GM23338 (cell line): Measurements from ENCODE around the gene CELSR1. TPM values are rescaled to one million over a fixed set of nuclear protein-coding genes. Genes with fewer than 3 reads are reported as not detected.

Experiments
- ATAC-seq: fragments of 200-7000 bp; cut with Tn5 transposase; 3 replicates; pipeline ENCODE4 v1.9.1; 2020
- DNase-seq: peaks from one replicate; pipeline ENCODE4 v3.0.0-alpha.2; 2015; ENCODE audit warnings: low spot score
- H2AFZ ChIP-seq: fragments of 200-600 bp; sonication (generic); 2 replicates; pipeline ENCODE4 v1.8.0; 2016; ENCODE audit warnings: antibody characterized with exemption, mild to moderate bottlenecking, moderate library complexity
- H3F3A ChIP-seq: fragments of 200-600 bp; sonication (generic); replicated peaks from 2 replicates; pipeline ENCODE4 v1.8.0; 2017; ENCODE audit warnings: antibody characterized with exemption, mixed run types, low read depth
- H3K27ac ChIP-seq: fragments of 200-600 bp; sonication (generic); 2 replicates; pipeline ENCODE4 v1.6.1; 2016; ENCODE audit warnings: low read depth
- H3K27me3 ChIP-seq: fragments of 200-600 bp; sonication (generic); 2 replicates; pipeline ENCODE4 v1.8.0; 2016; ENCODE audit warnings: mild to moderate bottlenecking, mixed run types, moderate library complexity; ENCODE audit not compliant: insufficient read depth
- H3K36me3 ChIP-seq: fragments of 200-600 bp; sonication (generic); 2 replicates; pipeline ENCODE4 v1.8.0; 2016; ENCODE audit warnings: mild to moderate bottlenecking; ENCODE audit not compliant: insufficient read depth
- H3K4me1 ChIP-seq: fragments of 200-600 bp; sonication (generic); 2 replicates; pipeline ENCODE4 v1.8.0; 2016; ENCODE audit warnings: mild to moderate bottlenecking, moderate library complexity; ENCODE audit not compliant: insufficient read depth
- H3K4me2 ChIP-seq: fragments of 200-600 bp; sonication (generic); 2 replicates; pipeline ENCODE4 v1.7.1; 2017; ENCODE audit warnings: mixed run types
- H3K4me3 ChIP-seq: fragments of 200-600 bp; sonication (generic); 2 replicates; pipeline ENCODE4 v1.6.1; 2016; ENCODE audit warnings: mixed run types
- H3K79me2 ChIP-seq: fragments of 200-600 bp; sonication (generic); replicated peaks from 2 replicates; pipeline ENCODE4 v1.8.0; 2017; ENCODE audit warnings: mild to moderate bottlenecking; ENCODE audit not compliant: insufficient read depth
- H3K9me2 ChIP-seq: fragments of 200-600 bp; sonication (generic); 2 replicates; pipeline ENCODE4 v1.8.0; 2017; ENCODE audit not compliant: insufficient read depth
- H4K20me1 ChIP-seq: fragments of 200-600 bp; sonication (generic); replicated peaks from 2 replicates; pipeline ENCODE4 v1.8.0; 2017; ENCODE audit warnings: mild to moderate bottlenecking; ENCODE audit not compliant: insufficient read depth
- H3K27ac Mint-ChIP-seq: 2 replicates; pipeline ENCODE4 v1.8.0; 2020; ENCODE audit warnings: inconsistent platforms, mild to moderate bottlenecking, moderate library complexity, mixed read lengths
- H3K27me3 Mint-ChIP-seq: 3 replicates; pipeline ENCODE4 v1.8.0; 2022; ENCODE audit warnings: low read depth, mild to moderate bottlenecking, moderate library complexity, mixed read lengths, inconsistent platforms; ENCODE audit not compliant: insufficient read depth, poor library complexity
- H3K36me3 Mint-ChIP-seq: 3 replicates; pipeline ENCODE4 v1.8.0; 2021; ENCODE audit warnings: low read depth, mild to moderate bottlenecking, inconsistent platforms, moderate library complexity, mixed read lengths
- H3K4me1 Mint-ChIP-seq: 3 replicates; pipeline ENCODE4 v1.8.0; 2020; ENCODE audit warnings: mild to moderate bottlenecking, inconsistent platforms, mixed read lengths
- H3K4me3 Mint-ChIP-seq: 3 replicates; pipeline ENCODE4 v1.8.0; 2021; ENCODE audit warnings: moderate library complexity, mild to moderate bottlenecking, inconsistent platforms, mixed read lengths
- H3K9me3 Mint-ChIP-seq: 3 replicates; pipeline ENCODE4 v1.8.0; 2020; ENCODE audit warnings: moderate library complexity, mild to moderate bottlenecking, inconsistent platforms, mixed read lengths
- CREB1 ChIP-seq: fragments of 250-450 bp; sonication (Bioruptor Pico); IDR thresholded peaks from 2 replicates; pipeline ENCODE4 v1.5.0; 2020; ENCODE audit warnings: low read depth, mild to moderate bottlenecking, moderate library complexity
- CTCF ChIP-seq, 2 experiments: fragments of 200-600 bp in 1 of 2; sonication (generic) in 1 of 2; conservative IDR thresholded peaks; 2 replicates each; pipeline versions ENCODE4 v1.5.1 to v1.6.1; 2016 to 2017; ENCODE audit warnings: antibody characterized with exemption in 2 of 2, low read depth in 2 of 2, mild to moderate bottlenecking in 2 of 2, moderate library complexity in 1 of 2
- EZH2 ChIP-seq: fragments of 200-600 bp; sonication (generic); IDR thresholded peaks from one replicate; pipeline ENCODE4 v1.8.0; 2017; ENCODE audit warnings: antibody characterized with exemption, mild to moderate bottlenecking, low read depth; ENCODE audit not compliant: unreplicated experiment
- EZH2phosphoT487 ChIP-seq: fragments of 200-600 bp; sonication (generic); IDR thresholded peaks from one replicate; pipeline ENCODE4 v1.8.1; 2018; ENCODE audit warnings: antibody characterized with exemption; ENCODE audit not compliant: unreplicated experiment
- JUNB ChIP-seq: IDR thresholded peaks from one replicate; pipeline ENCODE4 v1.6.1; 2016; ENCODE audit warnings: antibody characterized with exemption; ENCODE audit not compliant: unreplicated experiment
- NANOG ChIP-seq: IDR thresholded peaks from 2 replicates; pipeline ENCODE4 v1.6.1; 2016; ENCODE audit warnings: antibody characterized with exemption, borderline replicate concordance
- POLR2AphosphoS5 ChIP-seq: IDR thresholded peaks from 2 replicates; pipeline ENCODE4 v1.6.1; 2016; ENCODE audit warnings: antibody characterized with exemption, low read depth
- STAT1 ChIP-seq: IDR thresholded peaks from one replicate; pipeline ENCODE4 v1.6.1; 2016; ENCODE audit warnings: antibody characterized with exemption; ENCODE audit not compliant: unreplicated experiment
- ZNF114 ChIP-seq: fragments of 250-450 bp; sonication (Bioruptor Pico); IDR thresholded peaks from 2 replicates; pipeline ENCODE4 v1.5.0; 2020; ENCODE audit warnings: mild to moderate bottlenecking, moderate library complexity
- ZNF331 ChIP-seq: fragments of 250-450 bp; sonication (Bioruptor Pico); IDR thresholded peaks from 2 replicates; pipeline ENCODE4 v1.5.0; 2020; ENCODE audit warnings: low read depth, mild to moderate bottlenecking, moderate library complexity
- polyA plus RNA-seq: library from polyadenylated mRNA; unstranded; fragments of >200 nt; fragmentation: Nextera tagmentation; extraction: Ambion mirVana; gene quantifications from 2 replicates; pipeline ENCODE4 v1.2.1, GENCODE V29; 2016
- total RNA-seq: library from RNA; depleted of rRNA; stranded (reverse); fragments of >200 nt; shearing (Covaris generic); gene quantifications from 2 replicates; pipeline ENCODE4 v1.2.3, GENCODE V29; 2014
- TF ChIP-seq, protein P1 (sequence below): fragments of 250-450 bp; sonication (Bioruptor Pico); IDR thresholded peaks from 2 replicates; pipeline ENCODE4 v1.5.0; 2020; ENCODE audit warnings: mild to moderate bottlenecking, moderate library complexity
- TF ChIP-seq, protein P2 (sequence below): IDR thresholded peaks from one replicate; pipeline ENCODE4 v1.6.1; 2018; ENCODE audit warnings: antibody characterized with exemption; ENCODE audit not compliant: unreplicated experiment

CELSR1 gene
- total and polyA plus RNA-seq, 2 experiments from 2014 or later = 4.8 to 20.4 TPM

GRCh38 chr22:46458525-46458924, 78.9 kb downstream of the CELSR1 start (continued):
- no peak for TF ChIP-seq CTCF (conservative IDR thresholded peaks at IDR 0.05; ENCODE audit: low read depth in 2 of 2)
- no peak for TF ChIP-seq POLR2AphosphoS5
- TF ChIP-seq EZH2phosphoT487 = no peak
- TF ChIP-seq ZNF114 (CRISPR knock-in tag) = no peak
- no peak for TF ChIP-seq STAT1

DNA sequence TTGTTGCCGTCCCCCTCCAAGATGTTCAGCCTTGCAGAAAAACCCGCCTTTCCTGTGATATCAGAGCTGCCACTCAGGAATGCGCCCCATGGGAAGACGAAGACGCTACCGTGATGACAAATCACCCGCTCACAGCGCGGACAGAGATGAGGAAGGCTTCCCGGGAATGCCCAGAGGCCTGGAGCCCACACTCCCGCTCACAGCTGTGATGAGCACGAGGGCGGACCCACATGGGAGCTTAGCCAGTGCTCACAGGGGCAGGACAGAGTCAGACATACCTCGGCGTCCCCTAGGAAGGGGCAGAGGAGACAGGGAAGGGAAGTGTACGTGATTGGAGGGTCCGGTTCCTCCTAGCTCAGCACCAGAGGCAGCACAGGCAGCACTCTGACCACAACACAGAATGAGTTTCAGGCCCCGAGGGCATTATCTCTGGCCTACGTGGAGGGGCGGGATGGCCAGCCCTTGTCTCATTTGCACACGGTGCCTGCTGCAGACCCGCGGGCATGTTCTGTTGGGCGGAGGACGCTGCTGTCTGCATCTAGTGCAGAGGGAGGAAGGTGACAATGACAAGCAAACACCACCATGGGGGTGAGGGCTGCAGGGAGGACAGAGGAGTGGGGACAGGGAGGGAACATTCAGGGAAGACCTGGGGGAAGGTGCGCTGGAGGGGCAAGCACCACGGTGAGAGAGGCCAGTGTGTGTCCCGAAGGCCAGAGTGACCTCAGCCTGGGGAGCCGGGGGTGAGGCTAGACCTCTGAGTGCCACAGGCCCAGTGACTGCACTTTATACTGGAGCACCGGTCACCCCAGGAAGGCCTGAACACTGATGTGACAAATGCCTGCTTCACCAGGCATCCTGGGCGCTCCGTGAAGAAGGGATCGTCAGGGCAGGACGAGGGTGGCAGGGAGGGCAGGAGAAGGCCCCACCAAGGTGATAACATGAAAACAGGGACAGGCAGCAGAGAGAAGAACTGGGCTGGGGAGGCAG, 79.6 kb downstream of the CELSR1 start:
- H3K4me3 Mint-ChIP-seq = no peak overlapping the region
- Histone ChIP-seq H3K9me2 (no peaks in the 10 kb centered on the region), H3K4me2 (no peak overlapping the region), H3K27me3 (no peaks in the 10 kb centered on the region), H3K36me3 (no peaks in the 10 kb centered on the region), H3K4me1 (no peaks in the 10 kb centered on the region), H4K20me1 (no peaks in the 10 kb centered on the region), H2AFZ (no peak overlapping the region), H3K79me2 (no peaks in the 10 kb centered on the region), H3K4me3 (no peak overlapping the region), H3K27ac (no peak overlapping the region), H3F3A (no peaks in the 10 kb centered on the region)
- H3K36me3 Mint-ChIP-seq = 0 out of 3 replicates have a peak, but pooled peaks cover 3% of the 10 kb centered on the region
- peaks cover 10% of the 10 kb centered on the region for H3K4me1 Mint-ChIP-seq
- TF ChIP-seq JUNB = no peak
- TF ChIP-seq CREB1 (CRISPR knock-in tag) = no peak
- TF ChIP-seq, protein P1, sequence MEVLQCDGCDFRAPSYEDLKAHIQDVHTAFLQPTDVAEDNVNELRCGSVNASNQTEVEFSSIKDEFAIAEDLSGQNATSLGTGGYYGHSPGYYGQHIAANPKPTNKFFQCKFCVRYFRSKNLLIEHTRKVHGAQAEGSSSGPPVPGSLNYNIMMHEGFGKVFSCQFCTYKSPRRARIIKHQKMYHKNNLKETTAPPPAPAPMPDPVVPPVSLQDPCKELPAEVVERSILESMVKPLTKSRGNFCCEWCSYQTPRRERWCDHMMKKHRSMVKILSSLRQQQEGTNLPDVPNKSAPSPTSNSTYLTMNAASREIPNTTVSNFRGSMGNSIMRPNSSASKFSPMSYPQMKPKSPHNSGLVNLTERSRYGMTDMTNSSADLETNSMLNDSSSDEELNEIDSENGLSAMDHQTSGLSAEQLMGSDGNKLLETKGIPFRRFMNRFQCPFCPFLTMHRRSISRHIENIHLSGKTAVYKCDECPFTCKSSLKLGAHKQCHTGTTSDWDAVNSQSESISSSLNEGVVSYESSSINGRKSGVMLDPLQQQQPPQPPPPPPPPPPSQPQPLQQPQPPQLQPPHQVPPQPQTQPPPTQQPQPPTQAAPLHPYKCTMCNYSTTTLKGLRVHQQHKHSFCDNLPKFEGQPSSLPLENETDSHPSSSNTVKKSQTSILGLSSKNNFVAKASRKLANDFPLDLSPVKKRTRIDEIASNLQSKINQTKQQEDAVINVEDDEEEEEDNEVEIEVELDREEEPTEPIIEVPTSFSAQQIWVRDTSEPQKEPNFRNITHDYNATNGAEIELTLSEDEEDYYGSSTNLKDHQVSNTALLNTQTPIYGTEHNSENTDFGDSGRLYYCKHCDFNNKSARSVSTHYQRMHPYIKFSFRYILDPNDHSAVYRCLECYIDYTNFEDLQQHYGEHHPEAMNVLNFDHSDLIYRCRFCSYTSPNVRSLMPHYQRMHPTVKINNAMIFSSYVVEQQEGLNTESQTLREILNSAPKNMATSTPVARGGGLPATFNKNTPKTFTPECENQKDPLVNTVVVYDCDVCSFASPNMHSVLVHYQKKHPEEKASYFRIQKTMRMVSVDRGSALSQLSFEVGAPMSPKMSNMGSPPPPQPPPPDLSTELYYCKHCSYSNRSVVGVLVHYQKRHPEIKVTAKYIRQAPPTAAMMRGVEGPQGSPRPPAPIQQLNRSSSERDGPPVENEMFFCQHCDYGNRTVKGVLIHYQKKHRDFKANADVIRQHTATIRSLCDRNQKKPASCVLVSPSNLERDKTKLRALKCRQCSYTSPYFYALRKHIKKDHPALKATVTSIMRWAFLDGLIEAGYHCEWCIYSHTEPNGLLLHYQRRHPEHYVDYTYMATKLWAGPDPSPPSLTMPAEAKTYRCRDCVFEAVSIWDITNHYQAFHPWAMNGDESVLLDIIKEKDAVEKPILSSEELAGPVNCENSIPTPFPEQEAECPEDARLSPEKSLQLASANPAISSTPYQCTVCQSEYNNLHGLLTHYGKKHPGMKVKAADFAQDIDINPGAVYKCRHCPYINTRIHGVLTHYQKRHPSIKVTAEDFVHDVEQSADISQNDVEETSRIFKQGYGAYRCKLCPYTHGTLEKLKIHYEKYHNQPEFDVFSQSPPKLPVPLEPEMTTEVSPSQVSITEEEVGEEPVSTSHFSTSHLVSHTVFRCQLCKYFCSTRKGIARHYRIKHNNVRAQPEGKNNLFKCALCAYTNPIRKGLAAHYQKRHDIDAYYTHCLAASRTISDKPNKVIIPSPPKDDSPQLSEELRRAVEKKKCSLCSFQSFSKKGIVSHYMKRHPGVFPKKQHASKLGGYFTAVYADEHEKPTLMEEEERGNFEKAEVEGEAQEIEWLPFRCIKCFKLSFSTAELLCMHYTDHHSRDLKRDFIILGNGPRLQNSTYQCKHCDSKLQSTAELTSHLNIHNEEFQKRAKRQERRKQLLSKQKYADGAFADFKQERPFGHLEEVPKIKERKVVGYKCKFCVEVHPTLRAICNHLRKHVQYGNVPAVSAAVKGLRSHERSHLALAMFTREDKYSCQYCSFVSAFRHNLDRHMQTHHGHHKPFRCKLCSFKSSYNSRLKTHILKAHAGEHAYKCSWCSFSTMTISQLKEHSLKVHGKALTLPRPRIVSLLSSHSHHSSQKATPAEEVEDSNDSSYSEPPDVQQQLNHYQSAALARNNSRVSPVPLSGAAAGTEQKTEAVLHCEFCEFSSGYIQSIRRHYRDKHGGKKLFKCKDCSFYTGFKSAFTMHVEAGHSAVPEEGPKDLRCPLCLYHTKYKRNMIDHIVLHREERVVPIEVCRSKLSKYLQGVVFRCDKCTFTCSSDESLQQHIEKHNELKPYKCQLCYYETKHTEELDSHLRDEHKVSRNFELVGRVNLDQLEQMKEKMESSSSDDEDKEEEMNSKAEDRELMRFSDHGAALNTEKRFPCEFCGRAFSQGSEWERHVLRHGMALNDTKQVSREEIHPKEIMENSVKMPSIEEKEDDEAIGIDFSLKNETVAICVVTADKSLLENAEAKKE (CRISPR knock-in tag) = no peak
- TF ChIP-seq EZH2 = no peak
- TF ChIP-seq EZH2phosphoT487 = no peak
- TF ChIP-seq, protein P2, sequence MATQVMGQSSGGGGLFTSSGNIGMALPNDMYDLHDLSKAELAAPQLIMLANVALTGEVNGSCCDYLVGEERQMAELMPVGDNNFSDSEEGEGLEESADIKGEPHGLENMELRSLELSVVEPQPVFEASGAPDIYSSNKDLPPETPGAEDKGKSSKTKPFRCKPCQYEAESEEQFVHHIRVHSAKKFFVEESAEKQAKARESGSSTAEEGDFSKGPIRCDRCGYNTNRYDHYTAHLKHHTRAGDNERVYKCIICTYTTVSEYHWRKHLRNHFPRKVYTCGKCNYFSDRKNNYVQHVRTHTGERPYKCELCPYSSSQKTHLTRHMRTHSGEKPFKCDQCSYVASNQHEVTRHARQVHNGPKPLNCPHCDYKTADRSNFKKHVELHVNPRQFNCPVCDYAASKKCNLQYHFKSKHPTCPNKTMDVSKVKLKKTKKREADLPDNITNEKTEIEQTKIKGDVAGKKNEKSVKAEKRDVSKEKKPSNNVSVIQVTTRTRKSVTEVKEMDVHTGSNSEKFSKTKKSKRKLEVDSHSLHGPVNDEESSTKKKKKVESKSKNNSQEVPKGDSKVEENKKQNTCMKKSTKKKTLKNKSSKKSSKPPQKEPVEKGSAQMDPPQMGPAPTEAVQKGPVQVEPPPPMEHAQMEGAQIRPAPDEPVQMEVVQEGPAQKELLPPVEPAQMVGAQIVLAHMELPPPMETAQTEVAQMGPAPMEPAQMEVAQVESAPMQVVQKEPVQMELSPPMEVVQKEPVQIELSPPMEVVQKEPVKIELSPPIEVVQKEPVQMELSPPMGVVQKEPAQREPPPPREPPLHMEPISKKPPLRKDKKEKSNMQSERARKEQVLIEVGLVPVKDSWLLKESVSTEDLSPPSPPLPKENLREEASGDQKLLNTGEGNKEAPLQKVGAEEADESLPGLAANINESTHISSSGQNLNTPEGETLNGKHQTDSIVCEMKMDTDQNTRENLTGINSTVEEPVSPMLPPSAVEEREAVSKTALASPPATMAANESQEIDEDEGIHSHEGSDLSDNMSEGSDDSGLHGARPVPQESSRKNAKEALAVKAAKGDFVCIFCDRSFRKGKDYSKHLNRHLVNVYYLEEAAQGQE = no peak
- TF ChIP-seq ZNF331 = no peak
- no peak for TF ChIP-seq NANOG
- no peaks in the 10 kb centered on the region for H3K9me3 Mint-ChIP-seq
- 0 out of 2 replicates have a peak overlapping the region, but pooled peaks have one; percentile 33 for H3K27ac Mint-ChIP-seq
- DNase-seq (no peak), ATAC-seq (no peak)
- H3K27me3 Mint-ChIP-seq = peaks cover 8% of the 10 kb centered on the region
